H9 (cell line): ENCODE data around the gene SNX33. TPM values are rescaled to one million over a fixed set of nuclear protein-coding genes. Genes with fewer than 3 reads are reported as not detected.

Experiments
- DNase-seq: peaks from one replicate; pipeline ENCODE4 v3.0.0-alpha.2; 2017
- H2AFZ ChIP-seq: one replicate; pipeline ENCODE4 v1.6.1; 2013; ENCODE audit warnings: mild to moderate bottlenecking, low read length, control low read depth, moderate library complexity
- H2AK5ac ChIP-seq: 2 replicates; pipeline ENCODE4 v1.6.1; 2013; ENCODE audit warnings: low read length, control low read depth, mixed read lengths; ENCODE audit not compliant: insufficient read length
- H2BK120ac ChIP-seq: one replicate; pipeline ENCODE4 v1.6.1; 2013; ENCODE audit warnings: low read depth, mild to moderate bottlenecking, low read length, control low read depth, inconsistent platforms; ENCODE audit not compliant: poor library complexity, severe bottlenecking
- H2BK12ac ChIP-seq: 2 replicates; pipeline ENCODE4 v1.6.1; 2013; ENCODE audit warnings: low read length, control low read depth, mixed read lengths, low read depth; ENCODE audit not compliant: insufficient read length
- H2BK15ac ChIP-seq: 2 replicates; pipeline ENCODE4 v1.6.1; 2013; ENCODE audit warnings: low read depth, low read length, control low read depth
- H2BK20ac ChIP-seq: one replicate; pipeline ENCODE4 v1.6.1; 2013; ENCODE audit warnings: low read depth, mild to moderate bottlenecking, low read length, control low read depth, inconsistent platforms; ENCODE audit not compliant: poor library complexity, severe bottlenecking
- H2BK5ac ChIP-seq: 2 replicates; pipeline ENCODE4 v1.6.1; 2013; ENCODE audit warnings: low read length, control low read depth, mixed read lengths; ENCODE audit not compliant: insufficient read length
- H3K14ac ChIP-seq: 2 replicates; pipeline ENCODE4 v1.6.1; 2013; ENCODE audit warnings: low read length, control low read depth; ENCODE audit not compliant: insufficient read depth
- H3K18ac ChIP-seq: 2 replicates; pipeline ENCODE4 v1.6.1; 2013; ENCODE audit warnings: low read depth, mild to moderate bottlenecking, mixed read lengths, low read length, control low read depth; ENCODE audit not compliant: insufficient read length
- H3K23ac ChIP-seq: 2 replicates; pipeline ENCODE4 v1.6.1; 2013; ENCODE audit warnings: low read length, control low read depth, mixed read lengths, low read depth; ENCODE audit not compliant: insufficient read length
- H3K23me2 ChIP-seq: 2 replicates; pipeline ENCODE4 v1.6.1; 2013; ENCODE audit warnings: low read depth, mild to moderate bottlenecking, mixed read lengths, low read length, control low read depth; ENCODE audit not compliant: insufficient read length, poor library complexity, severe bottlenecking
- H3K27ac ChIP-seq: 2 replicates; pipeline ENCODE4 v1.5.1; 2013; ENCODE audit warnings: low read length, control low read depth, mixed read lengths, low read depth; ENCODE audit not compliant: insufficient read length
- H3K27me3 ChIP-seq: 2 replicates; pipeline ENCODE4 v1.6.1; 2013; ENCODE audit warnings: low read length, control low read depth, inconsistent platforms; ENCODE audit not compliant: insufficient read depth
- H3K4ac ChIP-seq: 2 replicates; pipeline ENCODE4 v1.6.1; 2013; ENCODE audit warnings: low read depth, mild to moderate bottlenecking, control low read depth, inconsistent platforms, low read length, moderate library complexity
- H3K4me1 ChIP-seq: 2 replicates; pipeline ENCODE4 v1.6.1; 2013; ENCODE audit warnings: low read length, control low read depth, inconsistent platforms; ENCODE audit not compliant: insufficient read depth
- H3K4me2 ChIP-seq: 2 replicates; pipeline ENCODE4 v1.6.1; 2013; ENCODE audit warnings: low read length, control low read depth, mixed read lengths; ENCODE audit not compliant: insufficient read length, insufficient read depth
- H3K56ac ChIP-seq: 2 replicates; pipeline ENCODE4 v1.6.1; 2013; ENCODE audit warnings: low read depth, mild to moderate bottlenecking, mixed read lengths, low read length, control low read depth; ENCODE audit not compliant: insufficient read length
- H3K79me1 ChIP-seq: 2 replicates; pipeline ENCODE4 v1.6.1; 2013; ENCODE audit warnings: low read depth, mild to moderate bottlenecking, moderate library complexity, low read length, control low read depth, inconsistent platforms; ENCODE audit not compliant: insufficient read depth, poor library complexity, severe bottlenecking
- H3K79me2 ChIP-seq: 2 replicates; pipeline ENCODE4 v1.6.1; 2013; ENCODE audit warnings: low read length, control low read depth, inconsistent platforms; ENCODE audit not compliant: insufficient read depth
- H3K9ac ChIP-seq: 2 replicates; pipeline ENCODE4 v1.6.1; 2013; ENCODE audit warnings: low read length, control low read depth, mixed read lengths; ENCODE audit not compliant: insufficient read length; ENCODE audit errors: extremely low read depth
- H3K9me3 ChIP-seq: one replicate; pipeline ENCODE4 v1.6.1; 2013; ENCODE audit warnings: low read depth, low read length, inconsistent platforms; ENCODE audit not compliant: control insufficient read depth
- H3T11ph ChIP-seq: one replicate; pipeline ENCODE4 v1.6.1; 2013; ENCODE audit warnings: mild to moderate bottlenecking, low read length, control low read depth, inconsistent platforms
- H4K20me1 ChIP-seq: one replicate; pipeline ENCODE4 v1.6.1; 2013; ENCODE audit not compliant: control insufficient read depth, insufficient read length, insufficient read depth
- H4K5ac ChIP-seq: 2 replicates; pipeline ENCODE4 v1.6.1; 2013; ENCODE audit warnings: low read depth, mild to moderate bottlenecking, mixed read lengths, low read length, control low read depth; ENCODE audit not compliant: insufficient read length
- H4K8ac ChIP-seq: replicated peaks from 2 replicates; pipeline ENCODE4 v1.6.1; 2013; ENCODE audit warnings: low read length, control low read depth, mixed read lengths, low read depth; ENCODE audit not compliant: insufficient read length
- H4K91ac ChIP-seq: 2 replicates; pipeline ENCODE4 v1.6.1; 2013; ENCODE audit warnings: low read depth, mild to moderate bottlenecking, moderate library complexity, mixed read lengths, low read length, control low read depth; ENCODE audit not compliant: insufficient read length
- H3K27ac Mint-ChIP-seq, 3 experiments: 2 replicates in 2 of 3; 3 replicates in 1 of 3; pipeline ENCODE4 v1.8.0; 2020 to 2021; ENCODE audit warnings: mixed read lengths in 3 of 3, mild to moderate bottlenecking in 1 of 3, moderate library complexity in 1 of 3
- H3K27me3 Mint-ChIP-seq: 2 replicates; pipeline ENCODE4 v1.8.0; 2021; ENCODE audit warnings: low read depth, mild to moderate bottlenecking, moderate library complexity, mixed read lengths
- H3K36me3 Mint-ChIP-seq, 3 experiments: 2 replicates in 2 of 3; 3 replicates in 1 of 3; pipeline ENCODE4 v1.8.0; 2020 to 2021; ENCODE audit warnings: low read depth in 3 of 3, mixed read lengths in 3 of 3; ENCODE audit not compliant: insufficient read depth in 1 of 3
- H3K4me1 Mint-ChIP-seq, 2 experiments: 2 replicates each; pipeline ENCODE4 v1.8.0; 2020; ENCODE audit warnings: mixed read lengths in 2 of 2
- H3K4me3 Mint-ChIP-seq, 2 experiments: 2 replicates in 1 of 2; 3 replicates in 1 of 2; pipeline ENCODE4 v1.8.0; 2020 to 2021; ENCODE audit warnings: mild to moderate bottlenecking in 2 of 2, mixed read lengths in 2 of 2, moderate library complexity in 1 of 2
- H3K9me3 Mint-ChIP-seq, 2 experiments: 2 replicates in 1 of 2; 3 replicates in 1 of 2; pipeline ENCODE4 v1.8.0; 2020; ENCODE audit warnings: mild to moderate bottlenecking in 2 of 2, mixed read lengths in 2 of 2, moderate library complexity in 1 of 2
- CTCF ChIP-seq: fragments of 200-600 bp; sonication (generic); conservative IDR thresholded peaks from 3 replicates; pipeline ENCODE4 v1.8.0; 2021; ENCODE audit warnings: antibody characterized with exemption, mild to moderate bottlenecking
- WGBS: extraction: QIAGEN DNeasy Blood & Tissue Kit; methylation state at CpG from one replicate; pipeline ENCODE4 v1.1.7; 2013; ENCODE audit warnings: missing lambda C conversion rate, low lambda C conversion rate, mixed read lengths; ENCODE audit not compliant: insufficient read length; ENCODE audit errors: extremely low coverage; 5-methylcytosine and 5-hydroxymethylcytosine counted together
- total RNA-seq: library from RNA; stranded (reverse); gene quantifications from 2 replicates; pipeline ENCODE4 v1.2.1, GENCODE V29; 2021

Gene SNX33
- total RNA-seq, 1 experiment from 2014 or later: 17.7 TPM

GRCh38 chr15:75649045-75649761, 1.5 kb downstream of the SNX33 start:
- WGBS: no CpG with 5 or more reads among the region's 19 CpGs
- peaks cover 10 to 37% (median 26%) of the 10 kb centered on the region in 3 experiments for H3K36me3 Mint-ChIP-seq
- Histone ChIP-seq H2BK15ac (no peak overlapping the region), H2BK20ac (no peak overlapping the region), H3K79me1 (no peaks in the 10 kb centered on the region), H3K4me2 (peak overlapping the region; percentile 86), H3K4me1 (peaks cover 3% of the 10 kb centered on the region; the same call in 1 of the 2 replicates), H4K91ac (no peak overlapping the region), H3K23ac (no peak overlapping the region), H3K27me3 (peaks cover 4% of the 10 kb centered on the region; the same call in 1 of the 2 replicates), H2AFZ (no peak overlapping the region), H2AK5ac (no peak overlapping the region), H2BK5ac (no peak overlapping the region), H3K9me3 (no peaks in the 10 kb centered on the region), H3K9ac (peak overlapping the region; percentile 86), H4K5ac (no peak overlapping the region), H3K79me2 (peaks cover 9% of the 10 kb centered on the region; the same call in 1 of the 2 replicates), H2BK120ac (no peak overlapping the region), H3K27ac (no peak overlapping the region), H4K8ac (no peak overlapping the region), H3K56ac (no peak overlapping the region), H2BK12ac (no peak overlapping the region), H3K4ac (no peak overlapping the region), H4K20me1 (no peaks in the 10 kb centered on the region), H3T11ph (no peak overlapping the region), H3K18ac (no peak overlapping the region), H3K14ac (no peak overlapping the region; the same call in 1 of the 2 replicates), H3K23me2 (peaks cover 17% of the 10 kb centered on the region)
- peaks cover 57 to 59% of the 10 kb centered on the region in 2 experiments for H3K4me1 Mint-ChIP-seq
- peak overlapping the region in 2 of 3 experiments; percentile 88 to 94; a peak in 2 of 7 replicates for H3K27ac Mint-ChIP-seq
- H3K4me3 Mint-ChIP-seq: peak overlapping the region; percentile 93 to 97
- DNase-seq: no peak
- no peak for TF ChIP-seq CTCF
- no peaks in the 10 kb centered on the region for H3K9me3 Mint-ChIP-seq
- peaks cover 23% of the 10 kb centered on the region for H3K27me3 Mint-ChIP-seq
